Activated CD4-positive, alpha-beta T cell treated with anti-CD3 and anti-CD28 coated beads, Interleukin-2, amount 10 ng/mL, durations not matched to agents 24 days and 14 days (primary cell): Measurements from ENCODE around the gene KATNB1. TPM values are rescaled to one million over a fixed set of nuclear protein-coding genes. Genes with fewer than 3 reads are reported as not detected.

ENCODE experiments used
- DNase-seq: peaks from one replicate; pipeline ENCODE4 v3.0.0; 2022
- H3K27ac Mint-ChIP-seq: one replicate; pipeline ENCODE4 v1.8.0; 2022; ENCODE audit warnings: mild to moderate bottlenecking, mixed read lengths
- H3K27me3 Mint-ChIP-seq: one replicate; pipeline ENCODE4 v1.8.0; 2022; ENCODE audit warnings: mixed read lengths
- H3K36me3 Mint-ChIP-seq: one replicate; pipeline ENCODE4 v1.8.0; 2022; ENCODE audit warnings: low read depth, mild to moderate bottlenecking, mixed read lengths
- H3K4me1 Mint-ChIP-seq: one replicate; pipeline ENCODE4 v1.8.0; 2021; ENCODE audit warnings: mixed read lengths
- H3K4me3 Mint-ChIP-seq: one replicate; pipeline ENCODE4 v1.8.0; 2022; ENCODE audit warnings: mild to moderate bottlenecking, moderate library complexity, mixed read lengths
- H3K9me3 Mint-ChIP-seq: one replicate; pipeline ENCODE4 v1.8.0; 2021; ENCODE audit warnings: mixed read lengths
- intact Hi-C: fragments of 100-400 bp; cut with micrococcal nuclease; formaldehyde crosslinking; loops from one replicate; pipeline ENCODE4 v1.15.1; 2023
- total RNA-seq: library from RNA; stranded (reverse); gene quantifications from 2 replicates; pipeline ENCODE4 v1.2.3, GENCODE V29; 2022

Gene KATNB1
- total RNA-seq, 1 donor from 2014 or later: 45.0 TPM

GRCh38 chr16:57801809-57802340 is 66.3 kb downstream of the KATNB1 start:
- intact Hi-C loops: loop anchor here (1.0 to 10.0 kb wide), 4 partner anchors 8 to 227 kb away; partner anchors contain the start of gene KATNB1
- peaks cover 61% of the 10 kb centered on the region for H3K27me3 Mint-ChIP-seq
- H3K9me3 Mint-ChIP-seq: no peaks in the 10 kb centered on the region
- no peaks in the 10 kb centered on the region for H3K36me3 Mint-ChIP-seq
- H3K4me3 Mint-ChIP-seq: peak overlapping the region; percentile 19
- no peak overlapping the region for H3K27ac Mint-ChIP-seq
- peaks cover 25% of the 10 kb centered on the region for H3K4me1 Mint-ChIP-seq
- DNase-seq: no peak

GRCh38 chr16:57802341-57803133 is 67.0 kb downstream of the KATNB1 start, which contains the start of gene KIFC3:
KIFC3 (minus strand) TSS chr16:57802491; CDS start chr16:57798243, 4,248 bp downstream.
- peak within 1 kb of the TSS; percentile 89 for H3K27ac Mint-ChIP-seq
- intact Hi-C loops: loop anchor here (1.0 to 10.0 kb wide), 4 partner anchors 8 to 228 kb away; partner anchors contain the start of gene KATNB1
- no peaks in the 10 kb centered on the region for H3K9me3 Mint-ChIP-seq
- peaks cover 68% of the 10 kb centered on the region for H3K27me3 Mint-ChIP-seq
- H3K36me3 Mint-ChIP-seq: no peaks in the 10 kb centered on the region
- peaks cover 27% of the 10 kb centered on the region for H3K4me1 Mint-ChIP-seq
- H3K4me3 Mint-ChIP-seq: peak within 1 kb of the TSS; percentile 87
- DNase-seq: peak; percentile 91

GRCh38 chr16:57803134-57803990 is 67.8 kb downstream of the KATNB1 start:
- peaks cover 34% of the 10 kb centered on the region for H3K4me1 Mint-ChIP-seq

GRCh38 chr16:57804111-57804837 is 68.7 kb downstream of the KATNB1 start:
- no peak for DNase-seq
- Mint-ChIP-seq H3K4me3 (no peak overlapping the region), H3K27me3 (peaks cover 63% of the 10 kb centered on the region), H3K4me1 (peaks cover 32% of the 10 kb centered on the region), H3K36me3 (no peaks in the 10 kb centered on the region), H3K27ac (no peak overlapping the region), H3K9me3 (no peaks in the 10 kb centered on the region)
- intact Hi-C loops: loop anchor here (10.0 kb wide), 1 partner anchor 229 kb away; no protein-coding TSS in a partner anchor

More at GRCh38 chr16:57803134-57803990, 67.8 kb downstream of the KATNB1 start:
- peaks cover 69% of the 10 kb centered on the region for H3K27me3 Mint-ChIP-seq
- H3K4me3 Mint-ChIP-seq: peak overlapping the region; percentile 87
- peak overlapping the region; percentile 89 for H3K27ac Mint-ChIP-seq
- no peaks in the 10 kb centered on the region for H3K36me3 Mint-ChIP-seq
- DNase-seq: no peak
- intact Hi-C loops: loop anchor here (2.0 to 10.0 kb wide), 3 partner anchors 67 to 229 kb away; partner anchors contain the start of gene KATNB1
- H3K9me3 Mint-ChIP-seq: no peaks in the 10 kb centered on the region

GRCh38 chr16:57805176-57805575 is 69.6 kb downstream of the KATNB1 start:
- intact Hi-C loops: loop anchor here (5.0 to 10.0 kb wide), 2 partner anchors 192 to 230 kb away; no protein-coding TSS in a partner anchor
- DNase-seq: no peak
- H3K27ac Mint-ChIP-seq: no peak overlapping the region
- peaks cover 56% of the 10 kb centered on the region for H3K27me3 Mint-ChIP-seq
- H3K4me3 Mint-ChIP-seq: no peak overlapping the region
- H3K4me1 Mint-ChIP-seq: peaks cover 33% of the 10 kb centered on the region
- no peaks in the 10 kb centered on the region for H3K9me3 Mint-ChIP-seq
- H3K36me3 Mint-ChIP-seq: no peaks in the 10 kb centered on the region

Other genes with a start within 250 kb of the KATNB1 start
- 4.2 and 4.3 TPM in 2 replicates for gene DOK4, start 249.3 kb upstream of the KATNB1 start, total RNA-seq
- 6.0 and 6.7 TPM in 2 replicates for gene CCDC102A, start 199.2 kb upstream of the KATNB1 start, total RNA-seq
- gene ADGRG5, start 193.1 kb upstream of the KATNB1 start, total RNA-seq: 5.4 and 6.1 TPM in 2 replicates
- gene ADGRG1, start 107.1 kb upstream of the KATNB1 start, total RNA-seq: 3.8 and 4.8 TPM in 2 replicates
- gene ADGRG3, start 67.5 kb upstream of the KATNB1 start, total RNA-seq: not detected in 2 replicates
- 0.09 TPM in 1 of 2 replicates, not detected in the other for gene DRC7, start 41.0 kb upstream of the KATNB1 start, total RNA-seq
- gene KIFC3, start 66.7 kb downstream of the KATNB1 start, total RNA-seq: 0.58 and 1.7 TPM in 2 replicates
- not detected in 2 replicates for gene CNGB1, start 235.4 kb downstream of the KATNB1 start, total RNA-seq